Measurements from ENCODE around the gene KCP. TPM values are rescaled to one million over a fixed set of nuclear protein-coding genes. Genes with fewer than 3 reads are reported as not detected.

Gene KCP
- total RNA-seq, 2 experiments from 2014 or later, result 0.11 TPM; not detected in 1

- H3K27ac Mint-ChIP-seq, result no peak overlapping the region
- H3K4me3 ChIP-seq (ENCODE audit: low read length), result no peak overlapping the region
- H3K27me3 ChIP-seq (ENCODE audit: control insufficient read depth in 1 of 2, insufficient read depth in 2 of 2, low read length in 2 of 2), result no peaks in the 10 kb centered on the region
- H3K9me3 Mint-ChIP-seq, result no peaks in the 10 kb centered on the region
- H3K4me1 ChIP-seq (ENCODE audit: insufficient read depth, low read length), result peaks cover 9% of the 10 kb centered on the region
- ChIA-PET POLR2A (no interaction called here), CTCF (interaction anchor here (1.4 kb wide), 1 partner anchor 40 kb away, joined by 3 read pairs; no protein-coding TSS in a partner anchor)
- no peak for TF ChIP-seq CTCF (IDR thresholded peaks at IDR 0.05)
- no peak for ATAC-seq (ENCODE audit: poor library complexity)
- H3K27me3 Mint-ChIP-seq, result no peaks in the 10 kb centered on the region
- no peaks in the 10 kb centered on the region for H3K4me1 Mint-ChIP-seq (ENCODE audit: low read depth)
- H3K36me3 Mint-ChIP-seq (ENCODE audit: low read depth), result no peaks in the 10 kb centered on the region
- no peaks in the 10 kb centered on the region for H3K9me3 ChIP-seq (ENCODE audit: control insufficient read depth in 1 of 2, insufficient read depth in 1 of 2, low read length in 2 of 2)
- intact Hi-C loops (cut with DNase I, micrococcal nuclease), result no loop called here
- no peak for DNase-seq
- H3K4me3 Mint-ChIP-seq, result no peak overlapping the region
- no peaks in the 10 kb centered on the region for H3K36me3 ChIP-seq (ENCODE audit: insufficient read depth, low read length)
- no peak overlapping the region for H3K27ac ChIP-seq (ENCODE audit: low read depth in 1 of 2, low read length in 2 of 2)
These were observed 66.4 kb downstream of the KCP start for GRCh38 chr7:128843938-128844621.

GRCh38 chr7:128842674-128843641 lies 67.6 kb downstream of the KCP start:
- Mint-ChIP-seq H3K4me1 (ENCODE audit: low read depth) (no peaks in the 10 kb centered on the region), H3K27me3 (no peaks in the 10 kb centered on the region), H3K4me3 (no peak overlapping the region), H3K9me3 (no peaks in the 10 kb centered on the region), H3K27ac (no peak overlapping the region), H3K36me3 (ENCODE audit: low read depth) (no peaks in the 10 kb centered on the region)
- H3K36me3 ChIP-seq (ENCODE audit: insufficient read depth, low read length), result no peaks in the 10 kb centered on the region
- ChIA-PET CTCF (interaction anchor here (1.0 to 1.4 kb wide), 4 partner anchors 18 to 41 kb away, joined by 3 to 8 read pairs (median 4); partner anchors contain the start of gene ATP6V1F), POLR2A (no interaction called here)
- H3K27me3 ChIP-seq (ENCODE audit: control insufficient read depth in 1 of 2, insufficient read depth in 2 of 2, low read length in 2 of 2), result no peaks in the 10 kb centered on the region
- ATAC-seq (ENCODE audit: poor library complexity) (no peak), DNase-seq (no peak)
- no peak overlapping the region for H3K4me3 ChIP-seq (ENCODE audit: low read length)
- H3K4me1 ChIP-seq (ENCODE audit: insufficient read depth, low read length), result peaks cover 9% of the 10 kb centered on the region
- no peak for TF ChIP-seq CTCF (IDR thresholded peaks at IDR 0.05)
- H3K27ac ChIP-seq (ENCODE audit: low read depth in 1 of 2, low read length in 2 of 2), result no peak overlapping the region
- H3K9me3 ChIP-seq (ENCODE audit: control insufficient read depth in 1 of 2, insufficient read depth in 1 of 2, low read length in 2 of 2), result no peaks in the 10 kb centered on the region
- intact Hi-C loops (cut with DNase I, micrococcal nuclease), result loop anchor here (1.0 kb wide), 1 partner anchor 40 kb away; no protein-coding TSS in a partner anchor

GRCh38 chr7:128841921-128842673 lies 68.4 kb downstream of the KCP start:
- DNase-seq (peak in 13 of 14 experiments; percentile 20 to 79 (median 49)), ATAC-seq (ENCODE audit: poor library complexity) (peak; percentile 64)
- Mint-ChIP-seq H3K36me3 (ENCODE audit: low read depth) (no peaks in the 10 kb centered on the region), H3K27me3 (no peaks in the 10 kb centered on the region), H3K9me3 (no peaks in the 10 kb centered on the region), H3K27ac (no peak overlapping the region), H3K4me1 (ENCODE audit: low read depth) (no peaks in the 10 kb centered on the region), H3K4me3 (no peak overlapping the region)
- ChIA-PET CTCF (interaction anchor here (1.0 to 1.4 kb wide), 3 partner anchors 18 to 42 kb away, joined by 4 to 8 read pairs (median 4); partner anchors contain the start of gene ATP6V1F), POLR2A (no interaction called here)
- Histone ChIP-seq H3K27me3 (ENCODE audit: control insufficient read depth in 1 of 2, insufficient read depth in 2 of 2, low read length in 2 of 2) (no peaks in the 10 kb centered on the region), H3K36me3 (ENCODE audit: insufficient read depth, low read length) (no peaks in the 10 kb centered on the region), H3K4me3 (ENCODE audit: low read length) (no peak overlapping the region), H3K27ac (ENCODE audit: low read depth in 1 of 2, low read length in 2 of 2) (no peak overlapping the region), H3K4me1 (ENCODE audit: insufficient read depth, low read length) (peaks cover 9% of the 10 kb centered on the region), H3K9me3 (ENCODE audit: control insufficient read depth in 1 of 2, insufficient read depth in 1 of 2, low read length in 2 of 2) (no peaks in the 10 kb centered on the region)
- intact Hi-C loops (cut with DNase I, micrococcal nuclease), result loop anchor here (1.0 kb wide), 1 partner anchor 41 kb away; no protein-coding TSS in a partner anchor
- peak; percentile 74 for TF ChIP-seq CTCF (IDR thresholded peaks at IDR 0.05)

Measured in CD4-positive, alpha-beta T cell (primary cell).